Measurements from ENCODE around the gene TXNL1. TPM values are rescaled to one million over a fixed set of nuclear protein-coding genes. Genes with fewer than 3 reads are reported as not detected.

TXNL1 gene
- total and polyA plus RNA-seq, 4 donors, result 49.8 to 76.7 (median 56.0) TPM

- 75 to 82% methylated on average over 6 of the region's 6 CpGs for WGBS, 2 donors
- Histone ChIP-seq H3K9ac (ENCODE audit: insufficient read depth in 1 of 2, low read length in 2 of 2) (no peak overlapping the region), H3K9me3 (ENCODE audit: control insufficient read depth in 4 of 4, insufficient read depth in 3 of 4, low read length in 3 of 4) (no peaks in the 10 kb centered on the region), H3K4me1 (ENCODE audit: control insufficient read depth in 5 of 5, insufficient read depth in 5 of 5, low read length in 5 of 5) (peaks cover 0 to 17% (median 4%) of the 10 kb centered on the region in 5 donors), H3K4me3 (no peak overlapping the region), H3K27me3 (ENCODE audit: control insufficient read depth in 3 of 3, insufficient read depth in 3 of 3, low read length in 2 of 3) (no peaks in the 10 kb centered on the region), H3K36me3 (ENCODE audit: control insufficient read depth in 4 of 4, insufficient read depth in 4 of 4, low read length in 4 of 4) (no peaks in the 10 kb centered on the region), H3K27ac (ENCODE audit: low read depth in 1 of 2, low read length in 1 of 2) (no peak overlapping the region)
- no peak for ATAC-seq (ENCODE audit: insufficient read depth, low FRiP score)
- TF ChIP-seq CTCF (IDR thresholded peaks at IDR 0.05; ENCODE audit: control extremely low read depth, extremely low read depth), result no peak
- DNase-seq, result no peak
These were observed 73.3 kb downstream of the TXNL1 start for GRCh38 chr18:56565046-56565445.

GRCh38 chr18:56563568-56563967 lies 74.8 kb downstream of the TXNL1 start:
- no peak overlapping the region for H3K9ac ChIP-seq (ENCODE audit: insufficient read depth in 1 of 2, low read length in 2 of 2)
- no peaks in the 10 kb centered on the region for H3K27me3 ChIP-seq (ENCODE audit: control insufficient read depth in 3 of 3, insufficient read depth in 3 of 3, low read length in 2 of 3)
- no peak overlapping the region for H3K4me3 ChIP-seq
- no peak for TF ChIP-seq CTCF (IDR thresholded peaks at IDR 0.05; ENCODE audit: control extremely low read depth, extremely low read depth)
- H3K4me1 ChIP-seq (ENCODE audit: control insufficient read depth in 5 of 5, insufficient read depth in 5 of 5, low read length in 5 of 5), result peaks cover 0 to 17% (median 4%) of the 10 kb centered on the region in 5 donors
- no peaks in the 10 kb centered on the region for H3K36me3 ChIP-seq (ENCODE audit: control insufficient read depth in 4 of 4, insufficient read depth in 4 of 4, low read length in 4 of 4)
- DNase-seq, result peak; percentile 22 to 37 (median 25)
- no peak for ATAC-seq (ENCODE audit: insufficient read depth, low FRiP score)
- no peaks in the 10 kb centered on the region for H3K9me3 ChIP-seq (ENCODE audit: control insufficient read depth in 4 of 4, insufficient read depth in 3 of 4, low read length in 3 of 4)
- H3K27ac ChIP-seq (ENCODE audit: low read depth in 1 of 2, low read length in 1 of 2), result no peak overlapping the region
- 86 to 95% methylated on average over 7 of the region's 7 CpGs for WGBS, 2 donors

- Histone ChIP-seq H3K27me3 (ENCODE audit: control insufficient read depth in 3 of 3, insufficient read depth in 3 of 3, low read length in 2 of 3) (no peaks in the 10 kb centered on the region), H3K9ac (ENCODE audit: insufficient read depth in 1 of 2, low read length in 2 of 2) (no peak overlapping the region), H3K36me3 (ENCODE audit: control insufficient read depth in 4 of 4, insufficient read depth in 4 of 4, low read length in 4 of 4) (no peaks in the 10 kb centered on the region), H3K4me1 (ENCODE audit: control insufficient read depth in 5 of 5, insufficient read depth in 5 of 5, low read length in 5 of 5) (peaks cover 0 to 17% (median 4%) of the 10 kb centered on the region in 5 donors), H3K27ac (ENCODE audit: low read depth in 1 of 2, low read length in 1 of 2) (no peak overlapping the region), H3K4me3 (no peak overlapping the region), H3K9me3 (ENCODE audit: control insufficient read depth in 4 of 4, insufficient read depth in 3 of 4, low read length in 3 of 4) (no peaks in the 10 kb centered on the region)
- ATAC-seq (ENCODE audit: insufficient read depth, low FRiP score) (no peak), DNase-seq (no peak)
- no peak for TF ChIP-seq CTCF (IDR thresholded peaks at IDR 0.05; ENCODE audit: control extremely low read depth, extremely low read depth)
- WGBS, 2 donors, result 80 to 91% methylated on average over 5 of the region's 5 CpGs
These were observed 75.9 kb downstream of the TXNL1 start for GRCh38 chr18:56562479-56562878.

- peaks cover 0 to 15% (median 4%) of the 10 kb centered on the region in 5 donors for H3K4me1 ChIP-seq (ENCODE audit: control insufficient read depth in 5 of 5, insufficient read depth in 5 of 5, low read length in 5 of 5)
- ATAC-seq (ENCODE audit: insufficient read depth, low FRiP score) (no peak), DNase-seq (no peak)
- WGBS, 2 donors, result 84 to 90% methylated on average over 2 of the region's 2 CpGs
- H3K27ac ChIP-seq (ENCODE audit: low read depth in 1 of 2, low read length in 1 of 2), result no peak overlapping the region
- H3K9me3 ChIP-seq (ENCODE audit: control insufficient read depth in 4 of 4, insufficient read depth in 3 of 4, low read length in 3 of 4), result no peaks in the 10 kb centered on the region
- no peak overlapping the region for H3K4me3 ChIP-seq
- no peak overlapping the region for H3K9ac ChIP-seq (ENCODE audit: insufficient read depth in 1 of 2, low read length in 2 of 2)
- no peaks in the 10 kb centered on the region for H3K36me3 ChIP-seq (ENCODE audit: control insufficient read depth in 4 of 4, insufficient read depth in 4 of 4, low read length in 4 of 4)
- TF ChIP-seq CTCF (IDR thresholded peaks at IDR 0.05; ENCODE audit: control extremely low read depth, extremely low read depth), result no peak
- no peaks in the 10 kb centered on the region for H3K27me3 ChIP-seq (ENCODE audit: control insufficient read depth in 3 of 3, insufficient read depth in 3 of 3, low read length in 2 of 3)
These were observed 77.4 kb downstream of the TXNL1 start for GRCh38 chr18:56560992-56561391.

Measured in lung (tissue), 12 donors.